ENCODE results near the gene RADIL.

The RADIL gene

GRCh38 chr7:4822677-4823076 lies 60.8 kb downstream of the RADIL start:
- CTCF ChIA-PET, result no interaction called here
- POLR2A ChIA-PET, result no interaction called here
- TF ChIP-seq SUZ12 (IDR thresholded peaks at IDR 0.05) (no peak), ELF4 (IDR thresholded peaks at IDR 0.05) (no peak), TARDBP (IDR thresholded peaks at IDR 0.05) (no peak), BHLHE40 (IDR thresholded peaks at IDR 0.05; ENCODE audit: borderline replicate concordance) (no peak), FOXK2 (IDR thresholded peaks at IDR 0.05) (no peak), NFRKB (IDR thresholded peaks at IDR 0.05) (no peak), LEF1 (IDR thresholded peaks at IDR 0.05; ENCODE audit: borderline replicate concordance) (no peak), FOXA1 (IDR thresholded peaks at IDR 0.05) (no peak), ARNT (IDR thresholded peaks at IDR 0.05) (no peak), ZNF384 (IDR thresholded peaks at IDR 0.05) (no peak), FOXM1 (IDR thresholded peaks at IDR 0.05; ENCODE audit: borderline replicate concordance) (no peak), CTBP1 (IDR thresholded peaks at IDR 0.05; ENCODE audit: borderline replicate concordance) (no peak), PKNOX1 (IDR thresholded peaks at IDR 0.05) (no peak), L3MBTL2 (conservative IDR thresholded peaks at IDR 0.05) (no peak)
- no peak for DNase-seq (ENCODE audit: extremely low spot score)

GRCh38 chr7:4820967-4821471 lies 62.5 kb downstream of the RADIL start:
- TF ChIP-seq CTBP1 (IDR thresholded peaks at IDR 0.05; ENCODE audit: borderline replicate concordance) (no peak), FOXK2 (IDR thresholded peaks at IDR 0.05) (no peak), SP1 (IDR thresholded peaks at IDR 0.05) (no peak), ARNT (IDR thresholded peaks at IDR 0.05) (no peak), ELF4 (IDR thresholded peaks at IDR 0.05) (no peak), LEF1 (IDR thresholded peaks at IDR 0.05; ENCODE audit: borderline replicate concordance) (no peak), ZNF384 (IDR thresholded peaks at IDR 0.05) (no peak)
- DNase-seq (ENCODE audit: extremely low spot score), result no peak
- ChIA-PET POLR2A (no interaction called here), CTCF (no interaction called here)

GRCh38 chr7:4820405-4820966 lies 63.0 kb downstream of the RADIL start:
- CTCF ChIA-PET, result no interaction called here
- POLR2A ChIA-PET, result no interaction called here
- TF ChIP-seq FOXM1 (IDR thresholded peaks at IDR 0.05; ENCODE audit: borderline replicate concordance), result no peak
- TF ChIP-seq BHLHE40 (IDR thresholded peaks at IDR 0.05; ENCODE audit: borderline replicate concordance), result no peak
- DNase-seq (ENCODE audit: extremely low spot score), result no peak

- ChIA-PET CTCF (no interaction called here), POLR2A (no interaction called here)
- TF ChIP-seq HDGF (IDR thresholded peaks at IDR 0.05; ENCODE audit: borderline replicate concordance) (no peak), ZNF384 (IDR thresholded peaks at IDR 0.05) (no peak), SP1 (IDR thresholded peaks at IDR 0.05) (no peak), BHLHE40 (IDR thresholded peaks at IDR 0.05; ENCODE audit: borderline replicate concordance) (no peak), ARNT (IDR thresholded peaks at IDR 0.05) (no peak), FOXM1 (IDR thresholded peaks at IDR 0.05; ENCODE audit: borderline replicate concordance) (no peak), FOXA1 (IDR thresholded peaks at IDR 0.05) (no peak), NFRKB (IDR thresholded peaks at IDR 0.05) (no peak), L3MBTL2 (conservative IDR thresholded peaks at IDR 0.05) (no peak), PKNOX1 (IDR thresholded peaks at IDR 0.05) (no peak), FOXK2 (IDR thresholded peaks at IDR 0.05) (no peak), ELF4 (IDR thresholded peaks at IDR 0.05) (no peak), TARDBP (IDR thresholded peaks at IDR 0.05) (no peak)
- no peak for DNase-seq (ENCODE audit: extremely low spot score)
Observed at GRCh38 chr7:4819560-4820404, 63.7 kb downstream of the RADIL start.

GRCh38 chr7:4818000-4818794 lies 65.3 kb downstream of the RADIL start:
- ChIA-PET CTCF (no interaction called here), POLR2A (no interaction called here)
- DNase-seq (ENCODE audit: extremely low spot score), result no peak
- TF ChIP-seq ELF4 (IDR thresholded peaks at IDR 0.05) (no peak), TARDBP (IDR thresholded peaks at IDR 0.05) (no peak), SUZ12 (IDR thresholded peaks at IDR 0.05) (no peak), FOXK2 (IDR thresholded peaks at IDR 0.05) (no peak), HDGF (IDR thresholded peaks at IDR 0.05; ENCODE audit: borderline replicate concordance) (no peak), PKNOX1 (IDR thresholded peaks at IDR 0.05) (no peak), FOXM1 (IDR thresholded peaks at IDR 0.05; ENCODE audit: borderline replicate concordance) (no peak), FOXA1 (IDR thresholded peaks at IDR 0.05) (no peak), L3MBTL2 (conservative IDR thresholded peaks at IDR 0.05) (no peak), BHLHE40 (IDR thresholded peaks at IDR 0.05; ENCODE audit: borderline replicate concordance) (no peak), ARNT (IDR thresholded peaks at IDR 0.05) (no peak), CTBP1 (IDR thresholded peaks at IDR 0.05; ENCODE audit: borderline replicate concordance) (no peak), ZNF384 (IDR thresholded peaks at IDR 0.05) (no peak), SP1 (IDR thresholded peaks at IDR 0.05) (no peak), NFRKB (IDR thresholded peaks at IDR 0.05) (no peak), LEF1 (IDR thresholded peaks at IDR 0.05; ENCODE audit: borderline replicate concordance) (no peak)

Measured in HEK293T (cell line).